ENCODE results near the gene KCNQ4.

The KCNQ4 gene

GRCh38 chr1:40780678-40781607 lies 2.6 kb upstream of the KCNQ4 start:
- no peak for DNase-seq (ENCODE audit: low spot score)
- peaks cover 10% of the 10 kb centered on the region for H3K27me3 ChIP-seq (ENCODE audit: insufficient read depth, poor library complexity, severe bottlenecking)
- H3K27ac ChIP-seq (ENCODE audit: poor library complexity, severe bottlenecking), result no peak overlapping the region
- H3K36me3 ChIP-seq (ENCODE audit: low read depth), result no peaks in the 10 kb centered on the region
- no peaks in the 10 kb centered on the region for H3K4me1 ChIP-seq (ENCODE audit: insufficient read depth, poor library complexity, severe bottlenecking)
- TF ChIP-seq CTCF (IDR thresholded peaks at IDR 0.05; ENCODE audit: poor library complexity, severe bottlenecking), result no peak
- no peak for ATAC-seq (ENCODE audit: low read depth)
- H3K9me3 ChIP-seq (ENCODE audit: severe bottlenecking), result peaks cover 2% of the 10 kb centered on the region
- no peak overlapping the region for H3K4me3 ChIP-seq (ENCODE audit: severe bottlenecking)

- H3K27me3 ChIP-seq (ENCODE audit: insufficient read depth, poor library complexity, severe bottlenecking), result peaks cover 10% of the 10 kb centered on the region
- no peaks in the 10 kb centered on the region for H3K4me1 ChIP-seq (ENCODE audit: insufficient read depth, poor library complexity, severe bottlenecking)
- H3K4me3 ChIP-seq (ENCODE audit: severe bottlenecking), result no peak overlapping the region
- no peak overlapping the region for H3K27ac ChIP-seq (ENCODE audit: poor library complexity, severe bottlenecking)
- H3K36me3 ChIP-seq (ENCODE audit: low read depth), result no peaks in the 10 kb centered on the region
- DNase-seq (ENCODE audit: low spot score) (no peak), ATAC-seq (ENCODE audit: low read depth) (no peak)
- TF ChIP-seq CTCF (IDR thresholded peaks at IDR 0.05; ENCODE audit: poor library complexity, severe bottlenecking), result no peak
- H3K9me3 ChIP-seq (ENCODE audit: severe bottlenecking), result peaks cover 2% of the 10 kb centered on the region
Observed at GRCh38 chr1:40781608-40781971, 2.0 kb upstream of the KCNQ4 start.

- Histone ChIP-seq H3K4me1 (ENCODE audit: insufficient read depth, poor library complexity, severe bottlenecking) (no peaks in the 10 kb centered on the region), H3K4me3 (ENCODE audit: severe bottlenecking) (no peak overlapping the region), H3K36me3 (ENCODE audit: low read depth) (no peaks in the 10 kb centered on the region), H3K27ac (ENCODE audit: poor library complexity, severe bottlenecking) (no peak overlapping the region), H3K9me3 (ENCODE audit: severe bottlenecking) (no peaks in the 10 kb centered on the region), H3K27me3 (ENCODE audit: insufficient read depth, poor library complexity, severe bottlenecking) (peaks cover 10% of the 10 kb centered on the region)
- ATAC-seq (ENCODE audit: low read depth) (peak; percentile 28; the same call in 2 of the 3 replicates), DNase-seq (ENCODE audit: low spot score) (no peak)
- TF ChIP-seq CTCF (IDR thresholded peaks at IDR 0.05; ENCODE audit: poor library complexity, severe bottlenecking), result no peak
Observed at GRCh38 chr1:40782371-40782956, 1.1 kb upstream of the KCNQ4 start.

- Histone ChIP-seq H3K27ac (ENCODE audit: poor library complexity, severe bottlenecking) (no peak overlapping the region), H3K4me3 (ENCODE audit: severe bottlenecking) (peak overlapping the region; percentile 27), H3K36me3 (ENCODE audit: low read depth) (no peaks in the 10 kb centered on the region), H3K9me3 (ENCODE audit: severe bottlenecking) (no peaks in the 10 kb centered on the region), H3K4me1 (ENCODE audit: insufficient read depth, poor library complexity, severe bottlenecking) (no peaks in the 10 kb centered on the region), H3K27me3 (ENCODE audit: insufficient read depth, poor library complexity, severe bottlenecking) (peaks cover 10% of the 10 kb centered on the region)
- no peak for DNase-seq (ENCODE audit: low spot score)
- TF ChIP-seq CTCF (IDR thresholded peaks at IDR 0.05; ENCODE audit: poor library complexity, severe bottlenecking), result no peak
- 0 out of 3 replicates have a peak, but pooled peaks have one; percentile 17 for ATAC-seq (ENCODE audit: low read depth)
Observed at GRCh38 chr1:40784141-40784770, 669 bp downstream of the KCNQ4 start.
